Dermis microvascular lymphatic vessel endothelial cell (primary cell): ENCODE results near the gene ACSL1. TPM values are rescaled to one million over a fixed set of nuclear protein-coding genes. Genes with fewer than 3 reads are reported as not detected.
"Not testable (repeated sequence)": the region's sequence is repeated elsewhere in the genome, so short reads cannot be mapped to it uniquely, and the experiment has no call there.

Experiments
- DNase-seq, 2 donors: peaks; one replicate each; pipeline versions ENCODE4 v3.0.0 to v3.0.0-alpha.2; 2010; ENCODE audit warnings: low read depth in 2 of 2
- total RNA-seq: library from RNA; depleted of rRNA; stranded (reverse); fragments of >200 nt; gene quantifications from 2 replicates; pipeline ENCODE4 v1.2.1, GENCODE V29; 2014

Gene ACSL1
- total RNA-seq, 1 donor from 2014 or later, result 9.4 TPM

DNA sequence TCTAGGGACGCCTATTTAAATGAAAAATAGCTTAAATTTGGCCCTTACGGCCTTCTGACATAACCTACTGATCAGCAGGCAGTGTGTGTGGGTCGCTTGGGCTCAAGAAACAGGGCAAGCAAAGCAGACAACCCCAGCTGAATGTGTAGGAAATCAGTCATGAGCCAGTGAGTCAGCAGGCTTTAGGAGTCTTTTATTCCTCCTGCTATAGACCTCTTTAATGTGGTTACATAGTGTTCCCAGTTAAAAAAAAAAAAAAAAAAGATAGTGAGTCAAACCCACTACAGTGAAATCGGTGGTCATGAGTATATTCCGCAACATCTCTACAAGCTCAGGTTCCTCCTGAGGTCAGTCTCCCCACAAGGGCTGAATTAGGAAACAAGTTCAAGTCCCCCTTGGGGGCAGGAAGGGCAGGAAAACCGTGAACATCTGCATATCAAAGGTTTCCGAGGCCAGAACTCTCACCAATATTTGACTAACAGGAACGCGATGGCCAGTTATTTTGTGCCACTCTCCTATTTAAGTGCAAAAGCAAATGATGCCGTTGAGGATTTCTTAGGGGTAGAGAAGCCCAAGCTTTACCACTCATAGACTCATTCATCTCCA lies 32.7 kb downstream of the ACSL1 start:
- peak in 1 of 2 donors; percentile 87 for DNase-seq

- no peak for DNase-seq
Observed at GRCh38 chr4:184792334-184792733, 33.4 kb downstream of the ACSL1 start.

GRCh38 chr4:184790826-184791225 lies 34.9 kb downstream of the ACSL1 start:
- DNase-seq, result no peak

DNA sequence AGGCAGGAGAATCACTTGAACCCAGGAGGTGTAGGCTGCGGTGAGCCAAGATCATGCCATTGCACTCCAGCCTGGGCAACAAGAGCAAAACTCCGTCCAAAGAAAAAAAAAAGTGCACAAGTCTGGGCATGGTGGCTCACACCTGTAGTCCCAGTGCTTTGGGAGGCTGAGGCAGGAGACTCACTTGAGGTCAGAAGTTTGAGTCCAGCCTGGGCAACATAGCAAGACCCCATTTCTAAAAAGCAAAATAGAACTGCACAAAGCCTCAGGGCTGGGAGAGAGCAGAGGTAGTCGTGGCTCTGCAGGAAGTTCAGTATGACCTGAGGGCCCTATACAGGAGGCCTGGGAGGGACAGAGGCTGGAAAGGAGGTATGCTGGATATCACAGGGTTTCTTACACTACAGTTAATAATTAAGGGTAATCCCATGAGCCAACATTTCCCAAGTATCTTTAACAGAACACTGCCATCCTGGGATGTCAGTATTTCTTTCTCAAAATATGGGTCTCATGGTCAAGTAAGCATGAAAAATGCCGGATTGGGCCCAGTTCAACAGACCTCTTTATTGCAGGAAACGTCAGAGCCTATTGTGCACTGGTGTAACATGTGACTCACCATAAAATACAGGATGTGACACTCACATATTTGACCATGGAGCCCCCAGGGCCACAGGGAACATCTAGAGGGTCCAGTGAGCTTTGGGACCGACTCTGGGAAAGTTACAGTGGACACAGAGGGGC lies 37.8 kb downstream of the ACSL1 start:
- peak; percentile 6 to 19 for DNase-seq

DNA sequence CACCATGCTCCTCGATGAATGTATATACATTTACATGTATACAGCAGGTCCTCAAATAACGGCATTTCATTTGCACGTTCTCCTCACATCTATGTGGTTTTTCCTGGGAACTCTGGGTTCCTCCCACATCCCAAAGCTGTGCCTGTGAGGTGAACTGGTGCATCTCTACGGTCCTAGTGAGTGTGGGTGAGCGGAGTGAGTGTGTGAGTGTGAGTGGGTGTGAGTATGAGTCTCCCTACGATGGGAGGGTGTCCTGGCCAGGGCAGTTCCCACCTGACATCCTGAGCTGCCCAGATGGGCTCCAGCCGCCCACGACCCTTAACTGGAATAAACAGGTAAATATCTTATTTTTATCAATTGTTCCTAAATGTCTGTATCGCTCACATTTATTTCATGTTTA lies 40.0 kb downstream of the ACSL1 start:
- DNase-seq, result no peak

DNA sequence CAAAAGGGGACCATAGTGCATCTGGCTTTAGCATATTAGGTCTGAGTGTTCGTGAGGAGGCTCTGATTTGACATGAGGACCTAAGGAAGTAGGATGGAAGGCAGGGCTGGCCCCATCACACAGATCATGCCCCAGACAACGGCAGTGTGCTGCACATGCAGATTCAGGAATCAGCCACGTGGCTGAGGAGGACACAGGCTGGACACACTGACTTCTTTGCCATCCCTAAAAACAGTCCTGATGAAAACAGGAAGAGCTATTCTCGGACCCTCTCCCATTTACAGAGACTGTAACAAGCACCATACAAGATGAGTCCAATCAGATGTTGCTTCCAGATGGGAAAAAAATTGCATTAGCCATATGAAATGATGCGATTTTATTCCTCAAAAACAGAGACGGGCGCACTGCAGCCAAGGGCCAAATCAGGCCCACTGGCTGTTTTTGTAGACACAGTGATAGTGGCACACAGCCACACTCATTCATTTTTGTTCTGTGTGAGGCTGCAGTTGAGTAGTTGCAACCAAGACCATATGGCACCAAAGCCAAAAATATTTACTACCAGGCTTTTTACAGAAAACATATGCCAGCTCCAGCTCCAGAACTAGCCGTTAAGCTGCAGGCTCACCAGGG lies 41.0 kb downstream of the ACSL1 start:
- no peak for DNase-seq

- no peak for DNase-seq
Observed at GRCh38 chr4:184782731-184783373, 42.9 kb downstream of the ACSL1 start.

GRCh38 chr4:184779160-184779559 lies 46.6 kb downstream of the ACSL1 start:
- not testable (repeated sequence) for DNase-seq

DNA sequence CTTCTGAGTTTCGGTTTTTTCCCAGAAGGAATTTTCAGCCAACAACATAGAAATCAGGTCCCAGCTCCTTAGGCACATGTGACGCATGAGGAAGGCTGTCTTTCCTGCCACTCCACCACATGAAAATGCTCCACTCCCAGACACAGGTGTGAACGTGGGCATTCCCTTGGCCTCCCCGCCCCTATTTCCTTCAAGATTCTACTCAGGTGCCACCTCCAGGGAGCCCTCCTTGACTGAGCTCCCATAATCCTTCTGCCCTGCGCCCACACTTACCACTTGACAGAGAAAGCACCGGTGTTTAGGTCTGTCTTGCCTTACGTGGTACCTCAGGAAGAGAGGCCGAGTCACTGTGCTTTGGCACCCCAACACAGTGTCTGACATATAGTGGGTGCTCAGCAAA lies 47.4 kb downstream of the ACSL1 start:
- no peak for DNase-seq

DNA sequence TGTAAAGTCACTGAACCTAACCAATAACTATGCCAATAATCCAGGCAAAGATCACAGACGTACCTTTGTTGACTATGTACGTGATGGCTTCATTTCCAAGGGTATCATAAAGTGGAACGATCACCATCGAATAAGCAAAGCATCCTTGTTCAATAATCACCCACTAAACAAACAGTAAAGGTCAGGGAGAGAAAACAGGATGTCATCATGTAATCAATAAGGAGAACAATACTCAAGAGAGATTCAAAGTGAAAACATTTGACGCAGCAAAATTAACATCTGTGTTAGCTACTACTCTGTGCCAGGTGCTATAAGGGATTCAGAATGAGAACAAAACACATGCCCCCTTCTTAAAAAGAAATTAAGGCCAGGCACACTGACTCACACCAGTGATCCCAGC lies 48.9 kb downstream of the ACSL1 start:
- no peak for DNase-seq

DNA sequence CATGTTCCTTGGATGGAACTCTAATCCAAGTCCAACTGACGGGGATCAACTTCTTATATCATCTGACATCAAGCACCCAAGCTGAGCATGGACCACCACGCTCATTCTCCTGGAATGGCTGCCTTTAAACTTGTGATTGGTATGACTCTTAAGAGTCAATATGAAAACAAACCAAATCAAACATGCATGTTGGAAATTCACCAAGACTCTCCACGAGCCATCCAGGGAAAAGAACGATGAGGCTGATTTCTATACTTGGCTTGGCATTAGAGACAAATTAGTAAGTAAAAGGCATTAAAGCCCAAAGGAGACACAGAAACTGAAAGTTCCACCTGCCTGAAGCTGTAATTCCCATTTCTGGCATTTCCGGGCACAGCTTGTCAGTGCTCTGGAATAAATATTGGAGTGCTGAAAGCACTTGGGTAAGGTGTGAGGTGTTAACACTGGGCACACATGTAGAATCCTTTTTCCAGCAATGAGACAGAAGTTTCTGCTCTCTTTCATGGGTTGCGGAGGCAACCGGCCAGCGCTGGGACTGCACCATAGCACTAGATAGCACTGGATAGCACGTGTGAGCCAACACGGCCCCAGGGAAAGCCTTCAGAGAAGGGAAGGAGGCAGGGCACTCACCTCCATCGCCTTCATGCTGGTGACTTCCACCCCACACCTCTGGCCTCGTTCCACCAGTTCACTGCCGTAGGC lies 49.8 kb downstream of the ACSL1 start:
- DNase-seq, result no peak

DNA sequence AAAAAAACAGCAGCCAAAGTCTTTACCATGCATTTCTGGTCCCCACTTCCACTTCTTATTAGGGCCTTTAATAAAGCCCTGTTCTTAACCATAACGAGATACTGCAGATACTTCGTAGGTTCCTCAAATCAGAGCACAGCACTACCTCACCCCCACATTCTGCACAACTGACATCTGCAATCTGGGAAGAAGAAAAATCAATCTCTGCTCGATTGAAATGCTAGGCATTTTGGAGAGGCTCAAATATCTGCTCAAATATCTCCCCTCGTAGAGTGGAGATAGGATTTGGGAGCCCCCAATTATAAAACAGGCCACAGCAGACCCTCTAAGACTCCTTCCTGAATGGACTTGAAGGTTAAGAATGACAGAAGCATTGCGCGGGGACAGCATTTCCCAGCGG lies 51.6 kb downstream of the ACSL1 start:
- DNase-seq, result no peak

DNA sequence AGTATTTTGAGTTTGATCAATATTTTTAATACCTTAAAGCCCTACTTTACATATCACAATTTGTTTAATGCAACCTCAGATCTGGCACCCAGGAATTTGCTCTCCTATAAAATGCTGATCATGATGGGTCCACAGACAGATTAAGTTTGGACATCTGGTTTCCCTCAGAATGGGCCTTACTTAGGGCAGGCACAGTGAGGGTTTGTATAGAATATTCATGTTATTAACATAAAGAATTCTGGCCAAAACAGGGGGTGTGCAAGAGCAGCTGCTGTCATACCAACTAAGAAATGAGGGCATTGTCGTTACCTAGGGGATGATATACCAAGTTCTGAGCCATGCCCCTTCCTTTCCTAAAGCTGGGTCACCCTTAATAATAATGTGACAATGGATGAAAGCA lies 54.4 kb downstream of the ACSL1 start:
- DNase-seq, result no peak

DNA sequence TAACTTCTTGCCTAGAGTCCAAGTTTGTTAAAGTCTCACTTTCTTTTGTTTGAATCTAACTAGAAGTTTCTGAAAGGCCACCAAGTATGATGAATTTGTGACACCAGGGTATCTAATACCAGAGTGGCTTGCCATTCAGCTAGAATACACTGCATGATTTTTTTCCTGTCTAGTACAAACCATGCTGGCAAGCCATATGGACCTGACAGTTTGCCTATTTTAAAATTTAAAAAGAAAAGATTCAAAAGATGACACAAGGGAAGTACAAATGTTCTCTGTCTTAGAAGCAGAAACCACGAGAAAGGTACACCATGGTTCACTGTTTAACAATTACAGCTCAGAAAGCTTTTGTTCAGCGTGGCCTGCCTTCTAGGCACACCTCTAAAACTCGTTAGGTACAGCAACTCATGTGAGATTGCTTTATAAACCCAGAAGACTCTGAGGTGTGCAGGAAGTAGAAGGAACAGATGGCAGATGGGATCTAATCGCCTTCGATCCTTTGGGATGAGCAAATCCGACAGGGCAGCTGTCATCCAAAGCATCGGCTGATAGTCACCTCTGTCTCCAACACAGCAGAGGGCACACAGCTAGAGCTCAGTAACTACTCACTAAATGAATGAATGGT lies 56.5 kb downstream of the ACSL1 start:
- DNase-seq, result no peak

- no peak for DNase-seq
Observed at GRCh38 chr4:184768296-184768695, 57.5 kb downstream of the ACSL1 start.

GRCh38 chr4:184766446-184766845 lies 59.3 kb downstream of the ACSL1 start:
- DNase-seq, result no peak

DNA sequence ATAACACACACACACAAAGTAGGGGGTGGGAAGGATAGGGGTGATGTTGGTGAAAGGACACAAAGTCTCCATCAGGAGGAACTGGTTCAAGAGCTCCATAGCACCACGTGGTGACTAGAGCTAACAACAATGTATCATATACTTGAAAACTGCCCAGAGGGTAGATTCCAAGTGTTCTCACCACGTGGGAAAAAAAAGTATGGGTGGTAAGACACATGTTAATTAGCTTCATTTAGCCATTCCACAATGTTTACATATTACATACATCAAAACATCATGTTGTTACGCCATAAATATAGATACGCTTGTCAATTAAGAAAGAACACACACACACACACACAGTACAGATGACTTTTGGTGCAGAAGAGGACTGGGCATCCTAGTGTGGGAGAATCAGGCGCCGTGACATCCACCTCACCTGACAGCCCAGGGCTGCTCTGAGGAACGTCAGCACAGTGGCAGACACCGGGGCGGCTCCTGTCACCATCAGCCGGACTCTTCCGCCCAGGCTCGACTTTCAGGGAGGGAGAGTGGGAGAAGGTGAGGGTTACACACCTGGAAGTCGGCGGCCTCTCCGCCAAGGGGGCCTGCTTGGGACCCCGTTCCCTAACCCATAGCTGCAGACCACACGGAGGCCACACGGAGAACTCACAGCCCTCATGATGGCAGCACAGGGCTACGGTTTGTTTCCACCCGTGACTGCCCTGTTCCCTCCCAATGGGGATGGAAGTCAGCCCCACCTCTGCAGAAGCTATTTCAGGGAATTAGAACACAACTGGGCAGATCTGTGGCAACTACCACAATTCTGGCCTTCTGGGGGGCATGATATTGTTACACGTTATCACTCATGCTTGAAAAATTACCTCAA lies 60.1 kb downstream of the ACSL1 start:
- DNase-seq, result no peak

- no peak for DNase-seq
Observed at GRCh38 chr4:184764601-184765000, 61.2 kb downstream of the ACSL1 start.

GRCh38 chr4:184763150-184763780 lies 62.5 kb downstream of the ACSL1 start:
- DNase-seq, result no peak

DNA sequence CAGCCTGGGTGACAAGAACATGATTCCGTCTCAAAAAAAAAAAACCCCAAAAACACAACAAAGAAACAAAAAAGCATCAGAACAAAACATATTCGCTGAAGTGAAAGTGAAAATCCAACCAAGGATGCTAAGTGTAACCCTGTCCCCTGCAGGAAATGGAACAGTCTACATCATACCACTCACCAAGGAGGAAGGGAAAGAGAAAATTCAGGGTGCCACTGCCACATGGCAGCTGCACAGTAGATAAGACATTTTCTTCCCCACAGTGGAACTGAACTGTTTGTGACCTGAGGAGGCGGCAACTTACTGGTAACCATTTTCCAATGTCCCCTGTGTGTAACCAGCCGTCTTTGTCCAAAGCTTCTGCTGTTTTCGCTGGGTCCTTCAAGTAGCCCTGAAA lies 63.7 kb downstream of the ACSL1 start:
- DNase-seq, result no peak
